NCI-H748 (cell line): ENCODE data around the gene EIF6.
A peak's percentile ranks its signal among the peaks of the same experiment; 100 is the strongest.

Source experiments
- DNase-seq: peaks from one replicate; lab custom pipeline; 2025; ENCODE audit not compliant: unreplicated experiment; lab: John Stamatoyannopoulos, UW

Gene EIF6

GRCh38 chr20:35314816-35315631 is 30.5 kb upstream of the EIF6 start:
- no peak for DNase-seq

- no peak for DNase-seq
Observed at GRCh38 chr20:35312318-35312717, 27.7 kb upstream of the EIF6 start.

GRCh38 chr20:35311822-35312221 is 27.2 kb upstream of the EIF6 start:
- DNase-seq, result no peak

- DNase-seq, result no peak
Observed at GRCh38 chr20:35311409-35311808, 26.8 kb upstream of the EIF6 start.

- DNase-seq, result no peak
Observed at GRCh38 chr20:35307666-35308653, 23.4 kb upstream of the EIF6 start.

GRCh38 chr20:35306931-35307517 is 22.5 kb upstream of the EIF6 start:
- DNase-seq, result peak; percentile 49

- no peak for DNase-seq
Observed at GRCh38 chr20:35305682-35306556, 21.3 kb upstream of the EIF6 start.

GRCh38 chr20:35304956-35305355 is 20.4 kb upstream of the EIF6 start:
- DNase-seq, result no peak

- DNase-seq, result peak; percentile 82
Observed at GRCh38 chr20:35303735-35304491, 19.3 kb upstream of the EIF6 start.

- DNase-seq, result no peak
Observed at GRCh38 chr20:35303382-35303734, 18.8 kb upstream of the EIF6 start.

- no peak for DNase-seq
Observed at GRCh38 chr20:35302421-35303335, 18.1 kb upstream of the EIF6 start.

- no peak for DNase-seq
Observed at GRCh38 chr20:35301426-35301825, 16.9 kb upstream of the EIF6 start.

GRCh38 chr20:35300469-35301262 is 16.1 kb upstream of the EIF6 start:
- DNase-seq, result no peak

- no peak for DNase-seq
Observed at GRCh38 chr20:35299780-35300179, 15.2 kb upstream of the EIF6 start.

- no peak for DNase-seq
Observed at GRCh38 chr20:35298264-35298663, 13.7 kb upstream of the EIF6 start.

GRCh38 chr20:35297740-35298139 is 13.2 kb upstream of the EIF6 start:
- DNase-seq, result no peak

- DNase-seq, result no peak
Observed at GRCh38 chr20:35297155-35297554, 12.6 kb upstream of the EIF6 start.

GRCh38 chr20:35296101-35296554 is 11.6 kb upstream of the EIF6 start:
- peak; percentile 71 for DNase-seq
